H1 (cell line): ENCODE data around the gene ME1. TPM values are rescaled to one million over a fixed set of nuclear protein-coding genes. Genes with fewer than 3 reads are reported as not detected.

Experiments
- CTCF ChIA-PET: fragments of 300-600 bp; sonication (Branson Sonifier 250); formaldehyde crosslinking; loops from one replicate; lab custom pipeline; 2021; ENCODE audit not compliant: partially characterized antibody; lab: Charles Lee
- POLR2A ChIA-PET: fragments of 300-600 bp; sonication (Branson Sonifier 250); formaldehyde crosslinking; loops from one replicate; lab custom pipeline; 2021; ENCODE audit warnings: inconsistent platforms; ENCODE audit not compliant: partially characterized antibody; lab: Charles Lee
- DNase-seq, 2 experiments: peaks; one replicate each; pipeline versions ENCODE4 v3.0.0 to v3.0.0-alpha.2; 2010 to 2022; ENCODE audit warnings: low spot score in 2 of 2, low read depth in 1 of 2, mixed read lengths in 1 of 2
- FAIRE-seq: peaks from 2 replicates; lab custom pipeline; 2011; peaks lifted over from hg19 to GRCh38; lab: Jason Lieb, UNC
- H2AFZ ChIP-seq: 2 replicates; pipeline ENCODE4 v1.8.1; 2012; ENCODE audit warnings: low read length, inconsistent platforms
- H2AK5ac ChIP-seq: 2 replicates; pipeline ENCODE4 v1.6.1; 2013; ENCODE audit warnings: low read depth, low read length
- H2BK120ac ChIP-seq: replicated peaks from 2 replicates; pipeline ENCODE3; 2013; ENCODE audit warnings: low read depth, low read length, inconsistent platforms
- H2BK12ac ChIP-seq: 2 replicates; pipeline ENCODE4 v1.6.1; 2013; ENCODE audit warnings: low read depth, low read length
- H2BK15ac ChIP-seq: 2 replicates; pipeline ENCODE4 v1.6.1; 2013; ENCODE audit warnings: low read length
- H2BK20ac ChIP-seq: 2 replicates; pipeline ENCODE4 v1.6.1; 2013; ENCODE audit warnings: low read length
- H2BK5ac ChIP-seq: 2 replicates; pipeline ENCODE4 v1.6.1; 2013; ENCODE audit warnings: low read depth, low read length
- H3K14ac ChIP-seq: 2 replicates; pipeline ENCODE4 v1.6.1; 2013; ENCODE audit warnings: inconsistent platforms; ENCODE audit not compliant: insufficient read length
- H3K18ac ChIP-seq: 2 replicates; pipeline ENCODE4 v1.6.1; 2013; ENCODE audit warnings: low read length; ENCODE audit errors: extremely low read depth
- H3K23ac ChIP-seq: 2 replicates; pipeline ENCODE4 v1.6.1; 2013; ENCODE audit warnings: inconsistent platforms; ENCODE audit not compliant: insufficient read length
- H3K23me2 ChIP-seq: 2 replicates; pipeline ENCODE4 v1.6.1; 2013; ENCODE audit warnings: low read depth, low read length
- H3K27ac ChIP-seq: 2 replicates; pipeline ENCODE4 v1.6.1; 2011; ENCODE audit warnings: low read depth, low read length, inconsistent platforms
- H3K27me3 ChIP-seq, 4 experiments: replicated peaks in 1 of 4; 1 replicate in 1 of 4; 2 replicates in 3 of 4; pipeline versions ENCODE4 v1.6.1 to v1.8.1; 2011 to 2013; ENCODE audit warnings: low read length in 3 of 4, mild to moderate bottlenecking in 3 of 4, inconsistent platforms in 2 of 4, mixed read lengths in 2 of 4, moderate library complexity in 1 of 4; ENCODE audit not compliant: control insufficient read depth in 3 of 4, insufficient read depth in 3 of 4; ENCODE audit errors: extremely low read depth in 1 of 4
- H3K36me3 ChIP-seq, 4 experiments: 2 replicates each; pipeline versions ENCODE4 v1.6.1 to v1.8.1; 2011 to 2013; ENCODE audit warnings: mild to moderate bottlenecking in 4 of 4, low read length in 3 of 4, moderate library complexity in 2 of 4, control low read depth in 1 of 4, inconsistent platforms in 1 of 4; ENCODE audit not compliant: insufficient read depth in 4 of 4, control insufficient read depth in 2 of 4
- H3K4ac ChIP-seq: replicated peaks from 2 replicates; pipeline ENCODE3; 2013; ENCODE audit warnings: low read length, low read depth, mixed read lengths, inconsistent platforms; ENCODE audit not compliant: insufficient read length
- H3K4me1 ChIP-seq, 4 experiments: replicated peaks in 1 of 4; 1 replicate in 1 of 4; 2 replicates in 3 of 4; pipeline versions ENCODE4 v1.6.1 to v1.8.1; 2011 to 2013; ENCODE audit warnings: low read length in 3 of 4, inconsistent platforms in 2 of 4, mixed read lengths in 1 of 4; ENCODE audit not compliant: insufficient read depth in 4 of 4, control insufficient read depth in 3 of 4
- H3K4me2 ChIP-seq, 2 experiments: 2 replicates each; pipeline versions ENCODE4 v1.6.1 to v1.8.1; 2011 to 2013; ENCODE audit warnings: low read depth in 2 of 2, low read length in 2 of 2, control low read depth in 1 of 2, inconsistent platforms in 1 of 2, mild to moderate bottlenecking in 1 of 2; ENCODE audit not compliant: insufficient read depth in 1 of 2
- H3K4me3 ChIP-seq, 4 experiments: fragments of 200-600, 300-600 bp in 1 of 4; sonication (generic), shearing (Covaris generic), sonication (Bioruptor Twin) in 1 of 4; 2 replicates each; pipeline versions ENCODE4 v1.5.1 to v1.8.1; 2011 to 2016; ENCODE audit warnings: low read length in 4 of 4, low read depth in 3 of 4, control low read depth in 2 of 4, inconsistent platforms in 2 of 4, mild to moderate bottlenecking in 2 of 4, mixed read lengths in 1 of 4, moderate library complexity in 1 of 4; ENCODE audit not compliant: insufficient read depth in 2 of 4; ENCODE audit errors: extremely low read depth in 1 of 4
- H3K56ac ChIP-seq: replicated peaks from 2 replicates; pipeline ENCODE3; 2013; ENCODE audit warnings: low read depth, mild to moderate bottlenecking, mixed read lengths, low read length, inconsistent platforms; ENCODE audit not compliant: insufficient read length
- H3K79me1 ChIP-seq: 2 replicates; pipeline ENCODE4 v1.6.1; 2013; ENCODE audit warnings: low read depth, low read length, control low read depth
- H3K79me2 ChIP-seq, 2 experiments: 2 replicates each; pipeline versions ENCODE4 v1.6.1 to v1.8.1; 2012 to 2013; ENCODE audit warnings: low read length in 2 of 2, mild to moderate bottlenecking in 2 of 2, inconsistent platforms in 1 of 2; ENCODE audit not compliant: insufficient read depth in 2 of 2, control insufficient read depth in 1 of 2
- H3K9ac ChIP-seq, 4 experiments: replicated peaks in 1 of 4; 1 replicate in 1 of 4; 2 replicates in 3 of 4; pipeline versions ENCODE4 v1.6.1 to v1.8.1; 2011 to 2013; ENCODE audit warnings: low read depth in 3 of 4, low read length in 3 of 4, control low read depth in 2 of 4, mild to moderate bottlenecking in 2 of 4, moderate library complexity in 2 of 4, inconsistent platforms in 1 of 4; ENCODE audit errors: extremely low read depth in 1 of 4
- H3K9me3 ChIP-seq, 2 experiments: 2 replicates each; pipeline versions ENCODE4 v1.6.1 to v1.8.1; 2012 to 2013; ENCODE audit warnings: mild to moderate bottlenecking in 2 of 2, moderate library complexity in 2 of 2, control low read depth in 1 of 2, inconsistent platforms in 1 of 2, low read depth in 1 of 2, low read length in 1 of 2, mixed read lengths in 1 of 2; ENCODE audit not compliant: insufficient read depth in 2 of 2
- H4K20me1 ChIP-seq, 2 experiments: replicated peaks in 1 of 2; 2 replicates each; pipeline versions ENCODE3 to v1.8.1; 2011 to 2013; ENCODE audit warnings: inconsistent platforms in 2 of 2, low read length in 2 of 2, mild to moderate bottlenecking in 1 of 2; ENCODE audit not compliant: insufficient read depth in 2 of 2, control insufficient read depth in 1 of 2
- H4K5ac ChIP-seq: 2 replicates; pipeline ENCODE4 v1.6.1; 2013; ENCODE audit warnings: low read length, low read depth, mixed read lengths, inconsistent platforms; ENCODE audit not compliant: insufficient read length
- H4K8ac ChIP-seq: 2 replicates; pipeline ENCODE4 v1.8.0; 2013; ENCODE audit warnings: mild to moderate bottlenecking, moderate library complexity, low read length, inconsistent platforms; ENCODE audit not compliant: insufficient read depth; ENCODE audit errors: extremely low read depth
- H4K91ac ChIP-seq: replicated peaks from 2 replicates; pipeline ENCODE3; 2013; ENCODE audit warnings: low read length, mixed read lengths, inconsistent platforms; ENCODE audit not compliant: insufficient read length
- ASH2L ChIP-seq: fragments of 200-600, 300-600 bp; sonication (generic); IDR thresholded peaks from one replicate; pipeline ENCODE4 v1.7.1; 2017; ENCODE audit warnings: low read length
- EZH2 ChIP-seq: fragments of 200-600 bp; sonication (generic); IDR thresholded peaks from 2 replicates; pipeline ENCODE4 v1.7.1; 2012; ENCODE audit warnings: low read depth, mild to moderate bottlenecking, moderate library complexity, low read length, inconsistent platforms; ENCODE audit not compliant: severe bottlenecking
- HDAC2 ChIP-seq, 2 experiments: fragments of 300-600 bp in 1 of 2; sonication (generic) in 1 of 2; IDR thresholded peaks; 2 replicates each; pipeline ENCODE4 v1.6.1; 2011 to 2012; ENCODE audit warnings: low read depth in 2 of 2, low read length in 2 of 2, mild to moderate bottlenecking in 2 of 2, moderate library complexity in 2 of 2, borderline replicate concordance in 1 of 2, inconsistent platforms in 1 of 2
- JUN ChIP-seq: IDR thresholded peaks from 2 replicates; pipeline ENCODE4 v1.6.1; 2011; ENCODE audit warnings: low read depth, mild to moderate bottlenecking, improper control_type of control experiment, low read length
- SP2 ChIP-seq: IDR thresholded peaks from 2 replicates; pipeline ENCODE4 v1.6.1; 2012; ENCODE audit warnings: mild to moderate bottlenecking, low read length, inconsistent platforms
- WGBS, 2 experiments: shearing (Covaris generic) in 1 of 2; methylation state at CpG; one replicate each; pipeline versions ENCODE4 v1.1.6 to v1.1.7; 2013 to 2015; ENCODE audit warnings: low lambda C conversion rate in 2 of 2, mixed read lengths in 2 of 2, inconsistent platforms in 1 of 2, low coverage in 1 of 2, missing lambda C conversion rate in 1 of 2; ENCODE audit not compliant: insufficient replicate concordance in 2 of 2, insufficient coverage in 1 of 2, insufficient read length in 1 of 2; ENCODE audit errors: extremely low coverage in 1 of 2, missing lambda C conversion rate in 1 of 2; 5-methylcytosine and 5-hydroxymethylcytosine counted together
- polyA plus RNA-seq, 7 experiments: library from polyadenylated mRNA; depleted of rRNA in 3 of 7; stranded (reverse) in 5 of 7; unstranded in 2 of 7; fragments of >200 nt in 5 of 7; fragments of 200-250 nt in 2 of 7; gene quantifications; 1 replicate in 5 of 7; 2 replicates in 1 of 7; 4 replicates in 1 of 7; pipeline versions ENCODE4 v1.2.1 to v1.2.3, GENCODE V29; 2011 to 2013; ENCODE audit warnings: missing spikeins in 2 of 7, mixed read lengths in 2 of 7
- total RNA-seq: library from RNA; stranded (reverse); fragmentation: NEBNext Ultra II Directional; extraction: Animal tissue kit (Norgen Biotek cat#: 25700); gene quantifications from 2 replicates; pipeline ENCODE4 v1.2.1, GENCODE V29; 2021

ME1 gene
- total and polyA plus RNA-seq, 2 of the 8 experiments (the other 6 are each of a cell fraction or from before 2014, with no cell fraction given) = 1.3 to 3.9 TPM

DNA sequence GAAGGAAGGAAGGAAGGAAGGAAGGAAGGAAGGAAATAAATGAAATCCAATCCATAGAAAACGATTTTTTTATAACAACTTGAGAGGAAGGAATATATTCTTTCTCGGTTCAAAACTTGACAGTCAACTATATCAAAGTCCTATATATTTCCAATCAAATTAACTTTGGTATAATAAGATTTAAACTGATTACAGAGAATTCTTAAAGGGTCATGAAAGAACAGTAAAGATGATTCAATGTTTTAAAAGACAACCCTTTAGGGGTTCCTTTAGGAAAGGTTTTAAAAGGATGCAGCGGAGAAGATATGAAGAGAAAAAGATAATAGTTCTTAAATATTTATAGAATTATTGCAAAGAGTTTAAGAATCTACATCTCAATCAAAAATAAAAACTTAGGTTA lies 61.2 kb downstream of the ME1 start:
- Histone ChIP-seq H3K4ac (no peak overlapping the region), H3K23ac (no peak overlapping the region), H3K9me3 (no peaks in the 10 kb centered on the region), H4K91ac (no peak overlapping the region), H4K20me1 (no peaks in the 10 kb centered on the region), H3K14ac (no peak overlapping the region), H4K8ac (no peak overlapping the region), H3K18ac (no peak overlapping the region), H3K79me2 (no peaks in the 10 kb centered on the region), H2AFZ (no peak overlapping the region), H3K23me2 (no peaks in the 10 kb centered on the region), H2BK15ac (no peak overlapping the region), H3K27ac (no peak overlapping the region), H2BK20ac (no peak overlapping the region), H3K27me3 (no peaks in the 10 kb centered on the region), H3K4me2 (no peak overlapping the region), H4K5ac (no peak overlapping the region), H3K4me1 (no peaks in the 10 kb centered on the region), H3K79me1 (no peaks in the 10 kb centered on the region), H3K9ac (no peak overlapping the region), H2AK5ac (no peak overlapping the region), H3K36me3 (no peaks in the 10 kb centered on the region), H2BK120ac (no peak overlapping the region), H3K56ac (no peak overlapping the region), H2BK5ac (no peak overlapping the region), H2BK12ac (no peak overlapping the region), H3K4me3 (no peak overlapping the region)
- FAIRE-seq (no peak), DNase-seq (no peak)
- no peak for TF ChIP-seq JUN
- TF ChIP-seq ASH2L = no peak
- TF ChIP-seq HDAC2 (IDR thresholded peaks at IDR 0.05; ENCODE audit: borderline replicate concordance in 1 of 2, low read depth in 2 of 2, low read length in 2 of 2) = no peak
- TF ChIP-seq SP2 = no peak
- no peak for TF ChIP-seq EZH2
- CTCF ChIA-PET = no interaction called here
- POLR2A ChIA-PET = no interaction called here
- 74% methylated on average over 3 of the region's 3 CpGs; no CpG with 5 or more reads in 1 of the 2 experiments for WGBS, 2 experiments
